ENCODE measurements around the gene IFFO2. TPM values are rescaled to one million over a fixed set of nuclear protein-coding genes. Genes with fewer than 3 reads are reported as not detected.
A peak's percentile ranks its signal among the peaks of the same experiment; 100 is the strongest.
"Not testable (repeated sequence)": the region's sequence is repeated elsewhere in the genome, so short reads cannot be mapped to it uniquely, and the experiment has no call there.

IFFO2 gene
- total and polyA plus RNA-seq, 4 donors = 6.6 to 19.7 (median 13.5) TPM

DNA sequence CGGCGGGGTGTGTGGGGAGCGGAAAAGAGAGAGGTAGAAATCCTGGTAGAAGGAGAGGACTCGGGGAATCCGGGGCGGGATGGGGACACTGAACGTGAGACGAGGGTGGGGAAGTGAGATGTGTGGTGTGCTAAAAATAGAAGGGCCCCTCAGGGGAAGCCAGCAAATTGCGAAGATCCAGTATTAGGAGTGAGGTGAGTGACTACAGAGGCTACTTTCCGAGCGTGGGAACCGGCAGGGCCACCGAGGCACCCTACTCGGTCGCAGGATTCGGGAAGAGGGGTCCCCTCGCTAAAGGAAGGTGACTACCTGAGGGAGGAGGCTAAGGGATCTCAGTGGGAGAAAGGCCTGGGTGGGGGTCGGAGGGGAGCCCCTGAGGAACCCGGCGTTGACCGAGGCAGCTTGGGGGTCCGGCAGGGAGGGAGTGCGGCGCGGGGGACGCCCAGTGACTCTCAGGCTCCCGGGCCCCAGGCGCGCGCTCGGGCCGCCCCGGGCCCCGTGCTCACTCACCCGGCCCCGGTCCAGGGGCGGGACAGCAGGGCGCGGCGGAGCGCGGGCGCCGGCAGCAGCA is 54.4 kb downstream of the IFFO2 start:
- Histone ChIP-seq H3K9me3 (ENCODE audit: control insufficient read depth, insufficient read depth, low read length) (no peaks in the 10 kb centered on the region), H3K36me3 (ENCODE audit: control insufficient read depth, insufficient read depth, low read length) (peaks cover 25% of the 10 kb centered on the region), H3K4me1 (ENCODE audit: control insufficient read depth, insufficient read depth, low read length) (peaks cover 30% of the 10 kb centered on the region), H3K4me3 (ENCODE audit: low read depth, low read length) (peak overlapping the region; percentile 77), H3K27ac (ENCODE audit: low read depth, low read length) (peak overlapping the region; percentile 93), H3K27me3 (ENCODE audit: control insufficient read depth, insufficient read depth, low read length) (no peaks in the 10 kb centered on the region)
- 0% methylated on average over 42 of the region's 44 CpGs for WGBS (ENCODE audit: insufficient coverage)
- DNase-seq (ENCODE audit: low read depth in 4 of 6, low spot score in 6 of 6) = peak in 2 of 6 donors; percentile 50 to 60

DNA sequence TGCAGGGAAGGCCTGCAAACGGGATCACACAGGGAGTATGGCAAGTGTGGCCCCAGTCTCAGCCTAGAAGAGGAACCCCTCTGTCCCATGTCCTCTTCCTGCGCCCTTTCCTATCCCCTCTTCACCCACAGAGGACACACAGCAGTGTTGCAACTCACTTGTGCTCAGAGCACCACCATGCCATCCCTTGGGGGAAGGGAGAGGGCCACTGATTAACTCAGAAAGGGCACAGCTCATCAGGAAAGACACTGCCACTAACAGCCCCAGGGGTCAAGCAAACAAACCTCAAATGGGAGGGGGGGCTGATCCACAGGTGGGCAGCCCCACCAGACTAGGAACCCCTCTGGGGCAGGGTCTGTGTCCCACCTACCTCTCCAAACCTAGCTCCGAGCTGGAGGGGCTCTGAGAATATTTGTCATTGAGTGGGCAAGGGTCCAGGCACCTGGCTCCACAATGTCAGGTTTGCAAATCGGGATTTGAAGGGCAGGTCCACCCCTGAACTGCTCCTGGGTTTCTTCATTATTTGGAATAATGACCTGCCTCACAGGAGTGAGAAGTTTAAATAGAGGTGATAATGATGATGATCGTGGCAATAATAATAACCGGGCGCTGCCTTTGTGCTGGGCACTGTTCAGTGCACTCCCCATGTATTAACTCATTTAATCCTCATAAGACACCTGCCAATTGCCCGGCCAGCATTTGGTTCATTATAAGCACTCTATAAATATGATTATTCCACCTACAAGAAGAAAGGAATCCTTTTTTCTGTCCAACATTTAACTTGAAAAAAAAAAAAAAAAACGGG is 55.1 kb downstream of the IFFO2 start:
- Histone ChIP-seq H3K9me3 (ENCODE audit: control insufficient read depth, insufficient read depth, low read length) (no peaks in the 10 kb centered on the region), H3K36me3 (ENCODE audit: control insufficient read depth, insufficient read depth, low read length) (peaks cover 24% of the 10 kb centered on the region), H3K27me3 (ENCODE audit: control insufficient read depth, insufficient read depth, low read length) (no peaks in the 10 kb centered on the region), H3K4me1 (ENCODE audit: control insufficient read depth, insufficient read depth, low read length) (peaks cover 28% of the 10 kb centered on the region), H3K4me3 (ENCODE audit: low read depth, low read length) (peak overlapping the region; percentile 77), H3K27ac (ENCODE audit: low read depth, low read length) (no peak overlapping the region)
- WGBS (ENCODE audit: insufficient coverage) = 24% methylated on average over 3 of the region's 9 CpGs
- no peak for DNase-seq (ENCODE audit: low read depth in 4 of 6, low spot score in 6 of 6)

DNA sequence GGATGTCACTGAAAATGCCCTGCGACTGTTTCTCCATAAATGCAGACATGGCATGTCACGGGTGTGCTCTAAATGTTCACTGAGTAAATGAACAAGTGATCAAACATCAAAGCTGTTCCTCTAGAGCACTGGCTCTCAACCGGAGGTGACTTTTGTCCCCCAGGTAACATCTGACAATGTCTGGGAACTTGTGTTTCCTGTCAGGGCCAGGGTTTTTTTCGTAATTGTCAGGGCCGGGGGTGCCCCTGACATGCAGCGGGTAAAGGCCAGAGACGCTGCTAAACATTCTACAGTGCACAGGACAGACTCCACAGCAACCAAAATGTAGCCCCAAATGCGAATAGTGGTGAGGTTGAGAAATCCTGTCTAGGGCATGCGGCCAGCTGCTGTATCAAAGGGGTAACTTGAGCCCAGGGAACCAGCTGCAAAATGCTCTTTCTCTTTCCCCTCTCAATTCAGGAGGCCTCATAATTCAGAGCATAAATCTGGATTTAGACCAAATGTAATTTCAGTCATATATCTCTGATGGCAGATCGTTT is 56.1 kb downstream of the IFFO2 start:
- Histone ChIP-seq H3K27me3 (ENCODE audit: control insufficient read depth, insufficient read depth, low read length) (no peaks in the 10 kb centered on the region), H3K27ac (ENCODE audit: low read depth, low read length) (no peak overlapping the region), H3K4me1 (ENCODE audit: control insufficient read depth, insufficient read depth, low read length) (peaks cover 28% of the 10 kb centered on the region), H3K4me3 (ENCODE audit: low read depth, low read length) (no peak overlapping the region), H3K36me3 (ENCODE audit: control insufficient read depth, insufficient read depth, low read length) (peaks cover 21% of the 10 kb centered on the region), H3K9me3 (ENCODE audit: control insufficient read depth, insufficient read depth, low read length) (no peaks in the 10 kb centered on the region)
- 32% methylated on average over 6 of the region's 10 CpGs for WGBS (ENCODE audit: insufficient coverage)
- DNase-seq (ENCODE audit: low read depth in 4 of 6, low spot score in 6 of 6) = peak in 2 of 6 donors; percentile 61

DNA sequence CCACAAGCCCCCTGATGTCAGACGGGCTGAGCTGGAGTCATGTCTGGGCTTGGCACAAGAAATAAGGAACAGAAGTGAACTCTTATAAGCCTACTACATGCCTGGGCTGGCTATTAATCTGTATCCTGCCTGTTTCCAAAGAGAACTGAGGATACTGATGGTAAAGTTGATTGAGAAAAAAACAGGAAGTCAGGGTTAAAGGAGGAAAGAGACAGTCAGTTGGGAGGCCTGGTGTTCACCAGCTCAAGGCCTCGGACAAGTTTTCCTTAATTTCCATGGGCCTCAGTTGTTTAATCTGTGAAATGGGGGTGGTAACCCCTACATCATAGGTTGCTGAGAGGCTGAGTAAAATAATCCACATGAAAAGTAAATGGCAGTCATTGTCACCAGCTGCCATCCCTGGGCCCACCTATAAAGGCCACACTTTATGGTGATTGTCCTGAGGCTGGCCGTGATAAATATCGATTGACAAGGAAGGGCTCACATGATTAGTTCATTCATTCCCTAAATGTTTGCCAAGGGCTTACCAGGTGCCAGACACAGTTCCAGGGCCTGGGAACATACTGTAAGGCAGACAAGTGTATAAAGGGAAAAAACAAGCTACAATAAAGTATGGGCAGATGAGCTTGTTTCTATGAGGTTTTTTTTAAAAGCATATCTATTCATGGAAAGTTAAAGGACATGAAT is 57.0 kb downstream of the IFFO2 start:
- DNase-seq (ENCODE audit: low read depth in 4 of 6, low spot score in 6 of 6) = no peak
- no peak overlapping the region for H3K4me3 ChIP-seq (ENCODE audit: low read depth, low read length)
- no peaks in the 10 kb centered on the region for H3K27me3 ChIP-seq (ENCODE audit: control insufficient read depth, insufficient read depth, low read length)
- 87% methylated on average over 3 of the region's 4 CpGs for WGBS (ENCODE audit: insufficient coverage)
- no peaks in the 10 kb centered on the region for H3K9me3 ChIP-seq (ENCODE audit: control insufficient read depth, insufficient read depth, low read length)
- no peak overlapping the region for H3K27ac ChIP-seq (ENCODE audit: low read depth, low read length)
- peaks cover 31% of the 10 kb centered on the region for H3K4me1 ChIP-seq (ENCODE audit: control insufficient read depth, insufficient read depth, low read length)
- peaks cover 19% of the 10 kb centered on the region for H3K36me3 ChIP-seq (ENCODE audit: control insufficient read depth, insufficient read depth, low read length)

DNA sequence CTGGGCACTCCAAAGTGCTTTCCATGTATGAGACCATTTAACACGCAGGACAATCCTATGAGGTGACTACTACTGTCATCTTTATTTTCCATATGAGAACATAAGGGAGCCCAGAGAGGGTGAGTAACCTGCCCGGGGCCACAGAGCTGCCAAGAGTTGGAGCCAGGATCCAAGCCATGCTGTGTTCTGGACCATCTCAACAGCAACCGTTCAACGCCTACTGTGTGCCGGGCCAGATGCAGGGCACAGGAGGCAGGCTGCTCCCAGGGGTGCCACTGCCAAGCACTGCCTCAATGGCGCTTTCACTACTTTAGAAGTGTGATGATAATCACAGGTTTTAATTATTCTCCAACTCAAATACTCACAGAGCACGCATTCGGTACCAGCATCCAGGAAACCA is 57.9 kb downstream of the IFFO2 start:
- peaks cover 20% of the 10 kb centered on the region for H3K36me3 ChIP-seq (ENCODE audit: control insufficient read depth, insufficient read depth, low read length)
- H3K9me3 ChIP-seq (ENCODE audit: control insufficient read depth, insufficient read depth, low read length) = no peaks in the 10 kb centered on the region
- H3K27ac ChIP-seq (ENCODE audit: low read depth, low read length) = no peak overlapping the region
- no peak for DNase-seq (ENCODE audit: low read depth in 4 of 6, low spot score in 6 of 6)
- WGBS (ENCODE audit: insufficient coverage) = 84% methylated on average over 4 of the region's 8 CpGs
- no peaks in the 10 kb centered on the region for H3K27me3 ChIP-seq (ENCODE audit: control insufficient read depth, insufficient read depth, low read length)
- H3K4me3 ChIP-seq (ENCODE audit: low read depth, low read length) = no peak overlapping the region
- H3K4me1 ChIP-seq (ENCODE audit: control insufficient read depth, insufficient read depth, low read length) = peaks cover 35% of the 10 kb centered on the region

DNA sequence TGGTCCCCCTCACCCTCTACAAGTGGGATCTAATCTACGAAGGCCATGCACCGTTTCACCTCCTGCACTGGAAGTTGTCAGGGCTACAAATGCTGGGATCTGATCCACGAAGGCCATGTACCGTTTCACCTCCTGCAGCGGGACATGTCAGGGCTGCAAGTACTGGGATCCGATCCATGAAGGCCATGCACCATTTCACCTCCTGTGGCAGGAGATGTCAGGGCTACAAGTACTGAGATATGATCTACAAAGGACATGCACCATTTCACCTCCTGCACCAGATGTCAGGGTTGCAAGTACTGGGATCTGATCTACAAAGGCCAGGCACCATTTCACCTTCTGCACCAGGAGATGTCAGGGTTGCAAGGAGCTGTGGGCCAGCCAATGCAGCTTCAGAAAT is 61.2 kb downstream of the IFFO2 start:
- H3K4me1 ChIP-seq (ENCODE audit: control insufficient read depth, insufficient read depth, low read length) = peaks cover 22% of the 10 kb centered on the region
- no peaks in the 10 kb centered on the region for H3K27me3 ChIP-seq (ENCODE audit: control insufficient read depth, insufficient read depth, low read length)
- 85% methylated on average over 5 of the region's 6 CpGs for WGBS (ENCODE audit: insufficient coverage)
- no peak overlapping the region for H3K4me3 ChIP-seq (ENCODE audit: low read depth, low read length)
- H3K27ac ChIP-seq (ENCODE audit: low read depth, low read length) = no peak overlapping the region
- no peak for DNase-seq (ENCODE audit: low read depth in 4 of 6, low spot score in 6 of 6)
- H3K9me3 ChIP-seq (ENCODE audit: control insufficient read depth, insufficient read depth, low read length) = no peaks in the 10 kb centered on the region
- H3K36me3 ChIP-seq (ENCODE audit: control insufficient read depth, insufficient read depth, low read length) = peaks cover 20% of the 10 kb centered on the region

DNA sequence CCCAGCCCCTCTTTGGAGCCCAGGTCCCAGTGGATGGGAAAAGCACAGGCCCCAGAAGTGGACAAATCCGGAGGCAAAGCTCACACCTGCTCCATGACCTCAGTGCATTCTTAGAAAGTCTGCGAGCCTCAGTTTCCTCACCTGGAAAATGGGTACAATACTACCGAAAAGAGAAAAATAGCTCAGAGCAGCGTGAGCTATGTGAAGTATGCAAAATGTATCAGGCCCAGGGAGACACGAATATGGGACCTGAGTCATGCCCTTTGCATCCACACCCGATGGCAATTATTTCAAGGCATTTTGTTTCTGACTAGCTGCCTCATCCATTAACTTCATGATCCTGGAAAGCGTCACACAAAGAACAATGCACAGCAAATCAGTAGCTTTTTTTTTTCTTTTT is 63.4 kb downstream of the IFFO2 start:
- DNase-seq (ENCODE audit: low read depth in 4 of 6, low spot score in 6 of 6) = no peak
- H3K36me3 ChIP-seq (ENCODE audit: control insufficient read depth, insufficient read depth, low read length) = peaks cover 32% of the 10 kb centered on the region
- WGBS (ENCODE audit: insufficient coverage) = 84% methylated on average over 4 of the region's 7 CpGs

DNA sequence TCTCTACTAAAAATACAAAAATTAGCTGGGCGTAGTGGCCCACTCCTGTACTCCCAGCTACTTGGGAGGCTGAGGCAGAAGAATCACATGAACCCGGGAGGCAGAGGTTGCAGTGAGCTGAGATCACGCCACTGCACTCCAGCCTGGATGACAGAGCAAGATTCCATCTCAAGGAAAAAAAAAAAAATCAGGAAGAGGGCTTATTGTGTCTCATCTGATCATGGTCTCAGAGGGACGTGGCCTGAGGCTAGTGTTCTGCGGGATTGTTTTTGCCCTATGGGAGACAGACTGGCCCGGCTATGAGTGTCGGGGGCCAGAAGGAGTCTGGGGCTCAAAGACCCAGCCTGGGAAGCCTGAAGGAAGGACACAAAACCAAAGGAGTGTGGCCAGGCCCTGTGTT is 64.6 kb downstream of the IFFO2 start:
- not testable (repeated sequence) for H3K4me3 ChIP-seq (ENCODE audit: low read depth, low read length); H3K9me3 ChIP-seq (ENCODE audit: control insufficient read depth, insufficient read depth, low read length); H3K27ac ChIP-seq (ENCODE audit: low read depth, low read length); H3K27me3 ChIP-seq (ENCODE audit: control insufficient read depth, insufficient read depth, low read length); DNase-seq (ENCODE audit: low read depth in 4 of 6, low spot score in 6 of 6)
- peaks cover 25% of the 10 kb centered on the region for H3K4me1 ChIP-seq (ENCODE audit: control insufficient read depth, insufficient read depth, low read length)
- 89% methylated on average over 7 of the region's 7 CpGs for WGBS (ENCODE audit: insufficient coverage)
- peaks cover 36% of the 10 kb centered on the region for H3K36me3 ChIP-seq (ENCODE audit: control insufficient read depth, insufficient read depth, low read length)

More for the DNA sequence above, 63.4 kb downstream of the IFFO2 start:
- Histone ChIP-seq H3K9me3 (ENCODE audit: control insufficient read depth, insufficient read depth, low read length) (no peaks in the 10 kb centered on the region), H3K4me3 (ENCODE audit: low read depth, low read length) (no peak overlapping the region), H3K4me1 (ENCODE audit: control insufficient read depth, insufficient read depth, low read length) (peaks cover 25% of the 10 kb centered on the region), H3K27me3 (ENCODE audit: control insufficient read depth, insufficient read depth, low read length) (no peaks in the 10 kb centered on the region), H3K27ac (ENCODE audit: low read depth, low read length) (no peak overlapping the region)

DNA sequence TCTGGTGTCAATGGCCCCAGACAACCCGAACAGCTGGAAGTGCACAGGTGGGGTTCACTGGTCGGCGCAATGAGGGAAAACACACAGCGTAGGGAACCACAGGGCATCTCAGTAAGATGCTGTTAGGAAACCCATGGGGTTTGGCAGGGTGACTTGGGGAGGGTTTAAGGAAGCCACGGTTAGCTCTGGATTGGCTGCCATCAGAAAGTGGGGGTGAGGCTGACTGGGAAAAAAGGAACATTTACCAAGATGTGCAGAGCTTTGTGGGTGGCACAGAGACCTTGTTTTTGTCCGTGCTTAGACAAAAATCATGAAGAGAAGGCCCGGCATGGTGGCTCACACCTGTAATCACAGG is 65.1 kb downstream of the IFFO2 start:
- no peak overlapping the region for H3K4me3 ChIP-seq (ENCODE audit: low read depth, low read length)
- no peak for DNase-seq (ENCODE audit: low read depth in 4 of 6, low spot score in 6 of 6)
- H3K36me3 ChIP-seq (ENCODE audit: control insufficient read depth, insufficient read depth, low read length) = peaks cover 39% of the 10 kb centered on the region
- H3K4me1 ChIP-seq (ENCODE audit: control insufficient read depth, insufficient read depth, low read length) = peaks cover 25% of the 10 kb centered on the region
- WGBS (ENCODE audit: insufficient coverage) = 95% methylated on average over 7 of the region's 7 CpGs
- H3K27me3 ChIP-seq (ENCODE audit: control insufficient read depth, insufficient read depth, low read length) = no peaks in the 10 kb centered on the region
- no peak overlapping the region for H3K27ac ChIP-seq (ENCODE audit: low read depth, low read length)
- H3K9me3 ChIP-seq (ENCODE audit: control insufficient read depth, insufficient read depth, low read length) = no peaks in the 10 kb centered on the region
